22Rv1 (cell line): ENCODE results near the gene PRIMPOL.

Source experiments
- ZFX ChIP-seq: fragments of 450-650 bp; IDR thresholded peaks from 2 replicates; pipeline ENCODE4 v1.6.1; 2017; ENCODE audit warnings: antibody characterized with exemption, borderline replicate concordance
- TF ChIP-seq, protein P1 (sequence below): fragments of 450-650 bp; IDR thresholded peaks from 2 replicates; pipeline ENCODE4 v1.5.1; 2017; ENCODE audit warnings: mild to moderate bottlenecking

DNA sequence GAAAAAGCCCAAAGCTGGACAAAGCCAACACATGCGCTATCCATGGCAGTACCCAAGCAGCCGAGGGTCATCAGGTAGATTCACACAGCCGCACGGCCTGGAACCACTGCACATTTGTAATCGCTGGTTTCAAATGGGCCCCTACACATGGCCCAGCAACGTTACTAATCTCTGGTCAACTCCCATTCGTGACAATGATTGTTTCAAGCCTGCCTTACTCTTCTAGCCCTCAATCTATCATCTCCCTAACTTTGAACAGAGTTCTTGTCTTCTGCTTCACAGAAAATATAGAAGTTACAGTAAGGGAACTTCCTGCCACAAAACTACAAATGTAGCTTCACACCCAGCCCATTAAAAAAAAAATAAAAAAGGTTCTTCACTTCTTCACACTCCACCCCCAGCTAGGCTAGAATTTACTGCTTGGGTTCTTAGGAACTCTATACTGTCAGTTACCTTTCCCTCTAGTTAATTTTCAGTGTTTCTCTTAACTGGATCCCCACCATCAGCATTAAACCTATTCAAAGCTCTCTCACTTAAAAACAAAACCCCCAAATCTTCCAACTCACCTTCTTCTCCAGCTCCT is 24.5 kb upstream of the PRIMPOL start:
- TF ChIP-seq, protein P1, sequence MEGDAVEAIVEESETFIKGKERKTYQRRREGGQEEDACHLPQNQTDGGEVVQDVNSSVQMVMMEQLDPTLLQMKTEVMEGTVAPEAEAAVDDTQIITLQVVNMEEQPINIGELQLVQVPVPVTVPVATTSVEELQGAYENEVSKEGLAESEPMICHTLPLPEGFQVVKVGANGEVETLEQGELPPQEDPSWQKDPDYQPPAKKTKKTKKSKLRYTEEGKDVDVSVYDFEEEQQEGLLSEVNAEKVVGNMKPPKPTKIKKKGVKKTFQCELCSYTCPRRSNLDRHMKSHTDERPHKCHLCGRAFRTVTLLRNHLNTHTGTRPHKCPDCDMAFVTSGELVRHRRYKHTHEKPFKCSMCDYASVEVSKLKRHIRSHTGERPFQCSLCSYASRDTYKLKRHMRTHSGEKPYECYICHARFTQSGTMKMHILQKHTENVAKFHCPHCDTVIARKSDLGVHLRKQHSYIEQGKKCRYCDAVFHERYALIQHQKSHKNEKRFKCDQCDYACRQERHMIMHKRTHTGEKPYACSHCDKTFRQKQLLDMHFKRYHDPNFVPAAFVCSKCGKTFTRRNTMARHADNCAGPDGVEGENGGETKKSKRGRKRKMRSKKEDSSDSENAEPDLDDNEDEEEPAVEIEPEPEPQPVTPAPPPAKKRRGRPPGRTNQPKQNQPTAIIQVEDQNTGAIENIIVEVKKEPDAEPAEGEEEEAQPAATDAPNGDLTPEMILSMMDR, result no peak
- TF ChIP-seq ZFX, result no peak
